DMS79 treated with DMSO at 0.1 percent for 48 hours (cell line): ENCODE measurements around the gene OTOG.

Source experiments
- DNase-seq: peaks from one replicate; lab custom pipeline; 2025; lab: John Stamatoyannopoulos, UW

The OTOG gene

GRCh38 chr11:17652556-17652955, 105.5 kb downstream of the OTOG start:
- DNase-seq, result no peak

- no peak for DNase-seq
Measured at GRCh38 chr11:17653611-17654010, 106.6 kb downstream of the OTOG start.

GRCh38 chr11:17655682-17656081, 108.6 kb downstream of the OTOG start:
- no peak for DNase-seq

- DNase-seq, result no peak
Measured at GRCh38 chr11:17658211-17658610, 111.2 kb downstream of the OTOG start.

- no peak for DNase-seq
Measured at GRCh38 chr11:17668166-17668565, 121.1 kb downstream of the OTOG start.

- DNase-seq, result no peak
Measured at GRCh38 chr11:17672469-17672868, 125.4 kb downstream of the OTOG start.

- no peak for DNase-seq
Measured at GRCh38 chr11:17673951-17674350, 126.9 kb downstream of the OTOG start.

GRCh38 chr11:17682848-17683247, 135.8 kb downstream of the OTOG start:
- no peak for DNase-seq

- no peak for DNase-seq
Measured at GRCh38 chr11:17683377-17684161, 136.5 kb downstream of the OTOG start.

- no peak for DNase-seq
Measured at GRCh38 chr11:17684550-17684949, 137.5 kb downstream of the OTOG start.

- peak; percentile 4 for DNase-seq
Measured at GRCh38 chr11:17686231-17686980, 139.3 kb downstream of the OTOG start.

GRCh38 chr11:17687946-17688670, 141.0 kb downstream of the OTOG start:
- DNase-seq, result no peak

GRCh38 chr11:17691550-17691949, 144.5 kb downstream of the OTOG start:
- no peak for DNase-seq

- DNase-seq, result no peak
Measured at GRCh38 chr11:17691976-17692375, 144.9 kb downstream of the OTOG start.

GRCh38 chr11:17692931-17693330, 145.9 kb downstream of the OTOG start:
- no peak for DNase-seq

GRCh38 chr11:17693531-17693930, 146.5 kb downstream of the OTOG start:
- no peak for DNase-seq

- DNase-seq, result no peak
Measured at GRCh38 chr11:17694494-17695110, 147.5 kb downstream of the OTOG start.

- DNase-seq, result no peak
Measured at GRCh38 chr11:17695454-17696441, 148.7 kb downstream of the OTOG start.

GRCh38 chr11:17696741-17697140, 149.7 kb downstream of the OTOG start:
- DNase-seq, result no peak
